ENCODE data around the gene COX5A. TPM values are rescaled to one million over a fixed set of nuclear protein-coding genes. Genes with fewer than 3 reads are reported as not detected.

The COX5A gene
- total and polyA plus RNA-seq, 2 of the 4 experiments (the other 2 are of a cell fraction) = 39.8 to 141 TPM

DNA sequence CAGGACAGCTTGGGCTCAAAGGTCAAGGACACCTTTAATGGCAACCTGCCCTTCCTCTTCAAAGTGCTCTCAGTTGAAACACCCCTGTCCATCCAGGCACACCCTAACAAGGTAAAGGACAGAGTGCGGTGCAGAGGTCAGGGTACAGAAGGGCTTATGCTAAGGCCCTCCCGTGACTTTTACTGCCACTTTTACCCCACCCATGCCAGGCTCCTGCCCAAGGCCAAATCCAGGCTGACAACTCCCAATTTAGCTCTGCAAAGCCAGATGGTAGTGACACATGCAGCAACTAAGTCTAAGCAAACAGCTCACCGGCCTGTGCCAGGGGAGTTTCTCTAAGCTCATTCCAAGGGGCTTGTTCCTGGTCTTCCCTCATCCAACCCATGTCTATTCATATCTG is 46.4 kb downstream of the COX5A start:
- no peak overlapping the region for H3K23ac ChIP-seq (ENCODE audit: low read depth, low read length)
- peaks cover 21% of the 10 kb centered on the region for H3K9me1 ChIP-seq (ENCODE audit: insufficient read depth, low read length)
- peaks cover 27% of the 10 kb centered on the region for H3K36me3 ChIP-seq (ENCODE audit: control insufficient read depth, insufficient read depth, low read length)
- H2BK5ac ChIP-seq (ENCODE audit: low read depth, low read length, poor library complexity, severe bottlenecking) = no peak overlapping the region
- in situ Hi-C loops (cut with MboI; ENCODE audit: low sequenced_read_pairs) (no loop called here), intact Hi-C loops (cut with micrococcal nuclease) (loop anchor here (5.0 kb wide), 1 partner anchor 49 kb away; the partner anchor contains the start of gene ULK3), dilution Hi-C loops (cut with HindIII; ENCODE audit: low sequenced_read_pairs, unreplicated experiment) (no loop called here)
- no peaks in the 10 kb centered on the region for H3K27me3 ChIP-seq (ENCODE audit: control insufficient read depth, insufficient read depth, low read length)
- H3K27ac ChIP-seq (ENCODE audit: insufficient read depth, low read length) = no peak overlapping the region
- no peak overlapping the region for H2BK15ac ChIP-seq (ENCODE audit: low read depth, low read length)
- POLR2A ChIA-PET (ENCODE audit: unreplicated experiment) = no interaction called here
- ATAC-seq (ENCODE audit: low read depth) = no peak
- H3K9me3 ChIP-seq (ENCODE audit: control insufficient read depth, insufficient read depth, low read length) = no peaks in the 10 kb centered on the region
- no peak overlapping the region for H2AK5ac ChIP-seq (ENCODE audit: low read depth, low read length)
- H4K8ac ChIP-seq (ENCODE audit: low read depth in 2 of 2, low read length in 2 of 2) = no peak overlapping the region
- no peak overlapping the region for H3K56ac ChIP-seq (ENCODE audit: extremely low read depth, insufficient read depth, low read length)
- H2BK20ac ChIP-seq (ENCODE audit: low read depth, low read length) = no peak overlapping the region
- peaks cover 9% of the 10 kb centered on the region for H3K4me1 ChIP-seq (ENCODE audit: control insufficient read depth, insufficient read depth, low read length)
- WGBS, 2 experiments (ENCODE audit: extremely low coverage in 2 of 2, insufficient read length in 1 of 2) = no CpG with 5 or more reads among the region's 3 CpGs
- peak overlapping the region; percentile 13 for H2AK9ac ChIP-seq (replicated peaks; ENCODE audit: low read depth, low read length, poor library complexity)
- DNase-seq = no peak
- H3K4me3 ChIP-seq (ENCODE audit: insufficient read depth, low read depth, low read length) = no peak overlapping the region
- no peak overlapping the region for H2BK120ac ChIP-seq (ENCODE audit: low read depth, low read length)
- BruUV-seq (replicated peaks) = no TSS peak
- H4K20me1 ChIP-seq (ENCODE audit: insufficient read depth, low read length) = no peaks in the 10 kb centered on the region; the same call in 1 of the 2 replicates
- peak overlapping the region; percentile 56 for H2AFZ ChIP-seq (replicated peaks; ENCODE audit: low read length, poor library complexity)
- no peak overlapping the region for H3K4me2 ChIP-seq (ENCODE audit: low read depth, low read length)
- no peak overlapping the region for H4K91ac ChIP-seq (ENCODE audit: insufficient read depth, low read depth, low read length)
- H4K5ac ChIP-seq (ENCODE audit: low read depth, low read length) = no peak overlapping the region
- CTCF ChIA-PET = interaction anchor here (1.1 kb wide), 1 partner anchor 10 kb away, joined by 3 read pairs; no protein-coding TSS in a partner anchor
- H3K18ac ChIP-seq (ENCODE audit: low read depth, low read length) = no peak overlapping the region
- H3K14ac ChIP-seq (replicated peaks; ENCODE audit: low read depth, low read length) = no peak overlapping the region
- no peak overlapping the region for H3K4ac ChIP-seq (ENCODE audit: low read depth, low read length)
- H3K79me1 ChIP-seq (ENCODE audit: low read depth in 1 of 2, low read length in 2 of 2) = peaks cover 16 to 32% of the 10 kb centered on the region in 2 experiments; a peak in 3 of 4 replicates
- TF ChIP-seq FOS (IDR thresholded peaks at IDR 0.05; ENCODE audit: low read depth, low read length) (no peak), BHLHE40 (IDR thresholded peaks at IDR 0.05; ENCODE audit: low read depth, low read length) (no peak), POLR2A (IDR thresholded peaks at IDR 0.05; ENCODE audit: low read depth, low read length) (no peak), RAD21 (IDR thresholded peaks at IDR 0.05; ENCODE audit: low read length) (no peak), MXI1 (IDR thresholded peaks at IDR 0.05; ENCODE audit: borderline replicate concordance, low read depth, low read length) (no peak), SMC3 (IDR thresholded peaks at IDR 0.05; ENCODE audit: low read depth, low read length) (no peak), RCOR1 (IDR thresholded peaks at IDR 0.05; ENCODE audit: insufficient replicate concordance, low read length) (no peak), RFX5 (IDR thresholded peaks at IDR 0.05; ENCODE audit: low read depth, low read length) (no peak), CHD1 (IDR thresholded peaks at IDR 0.05; ENCODE audit: low read depth, low read length) (no peak), NFE2L2 (IDR thresholded peaks at IDR 0.05; ENCODE audit: low read depth, low read length) (no peak), MAZ (IDR thresholded peaks at IDR 0.05; ENCODE audit: borderline replicate concordance, low read depth, low read length) (no peak), MAFK (IDR thresholded peaks at IDR 0.05; ENCODE audit: low read depth, low read length) (no peak)
- TF ChIP-seq, protein P1, sequence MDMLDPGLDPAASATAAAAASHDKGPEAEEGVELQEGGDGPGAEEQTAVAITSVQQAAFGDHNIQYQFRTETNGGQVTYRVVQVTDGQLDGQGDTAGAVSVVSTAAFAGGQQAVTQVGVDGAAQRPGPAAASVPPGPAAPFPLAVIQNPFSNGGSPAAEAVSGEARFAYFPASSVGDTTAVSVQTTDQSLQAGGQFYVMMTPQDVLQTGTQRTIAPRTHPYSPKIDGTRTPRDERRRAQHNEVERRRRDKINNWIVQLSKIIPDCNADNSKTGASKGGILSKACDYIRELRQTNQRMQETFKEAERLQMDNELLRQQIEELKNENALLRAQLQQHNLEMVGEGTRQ (IDR thresholded peaks at IDR 0.05; ENCODE audit: low read depth, low read length) = no peak
- TF ChIP-seq, protein P2, sequence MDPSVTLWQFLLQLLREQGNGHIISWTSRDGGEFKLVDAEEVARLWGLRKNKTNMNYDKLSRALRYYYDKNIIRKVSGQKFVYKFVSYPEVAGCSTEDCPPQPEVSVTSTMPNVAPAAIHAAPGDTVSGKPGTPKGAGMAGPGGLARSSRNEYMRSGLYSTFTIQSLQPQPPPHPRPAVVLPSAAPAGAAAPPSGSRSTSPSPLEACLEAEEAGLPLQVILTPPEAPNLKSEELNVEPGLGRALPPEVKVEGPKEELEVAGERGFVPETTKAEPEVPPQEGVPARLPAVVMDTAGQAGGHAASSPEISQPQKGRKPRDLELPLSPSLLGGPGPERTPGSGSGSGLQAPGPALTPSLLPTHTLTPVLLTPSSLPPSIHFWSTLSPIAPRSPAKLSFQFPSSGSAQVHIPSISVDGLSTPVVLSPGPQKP (IDR thresholded peaks at IDR 0.05; ENCODE audit: borderline replicate concordance, low read depth, low read length) = no peak
- TF ChIP-seq, protein P3, sequence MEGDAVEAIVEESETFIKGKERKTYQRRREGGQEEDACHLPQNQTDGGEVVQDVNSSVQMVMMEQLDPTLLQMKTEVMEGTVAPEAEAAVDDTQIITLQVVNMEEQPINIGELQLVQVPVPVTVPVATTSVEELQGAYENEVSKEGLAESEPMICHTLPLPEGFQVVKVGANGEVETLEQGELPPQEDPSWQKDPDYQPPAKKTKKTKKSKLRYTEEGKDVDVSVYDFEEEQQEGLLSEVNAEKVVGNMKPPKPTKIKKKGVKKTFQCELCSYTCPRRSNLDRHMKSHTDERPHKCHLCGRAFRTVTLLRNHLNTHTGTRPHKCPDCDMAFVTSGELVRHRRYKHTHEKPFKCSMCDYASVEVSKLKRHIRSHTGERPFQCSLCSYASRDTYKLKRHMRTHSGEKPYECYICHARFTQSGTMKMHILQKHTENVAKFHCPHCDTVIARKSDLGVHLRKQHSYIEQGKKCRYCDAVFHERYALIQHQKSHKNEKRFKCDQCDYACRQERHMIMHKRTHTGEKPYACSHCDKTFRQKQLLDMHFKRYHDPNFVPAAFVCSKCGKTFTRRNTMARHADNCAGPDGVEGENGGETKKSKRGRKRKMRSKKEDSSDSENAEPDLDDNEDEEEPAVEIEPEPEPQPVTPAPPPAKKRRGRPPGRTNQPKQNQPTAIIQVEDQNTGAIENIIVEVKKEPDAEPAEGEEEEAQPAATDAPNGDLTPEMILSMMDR (conservative IDR thresholded peaks at IDR 0.05; ENCODE audit: low read depth, low read length) = no peak
- H3K9ac ChIP-seq (ENCODE audit: low read depth, low read length) = no peak overlapping the region
